ENCODE measurements around the gene SYT8. TPM values are rescaled to one million over a fixed set of nuclear protein-coding genes. Genes with fewer than 3 reads are reported as not detected.

Gene SYT8
- total RNA-seq, 1 donor from 2014 or later = not detected

GRCh38 chr11:1860108-1860507 is 25.3 kb downstream of the SYT8 start:
- DNase-seq = no peak

- no peak for DNase-seq
These were observed 26.9 kb downstream of the SYT8 start for GRCh38 chr11:1861435-1862411.

DNA sequence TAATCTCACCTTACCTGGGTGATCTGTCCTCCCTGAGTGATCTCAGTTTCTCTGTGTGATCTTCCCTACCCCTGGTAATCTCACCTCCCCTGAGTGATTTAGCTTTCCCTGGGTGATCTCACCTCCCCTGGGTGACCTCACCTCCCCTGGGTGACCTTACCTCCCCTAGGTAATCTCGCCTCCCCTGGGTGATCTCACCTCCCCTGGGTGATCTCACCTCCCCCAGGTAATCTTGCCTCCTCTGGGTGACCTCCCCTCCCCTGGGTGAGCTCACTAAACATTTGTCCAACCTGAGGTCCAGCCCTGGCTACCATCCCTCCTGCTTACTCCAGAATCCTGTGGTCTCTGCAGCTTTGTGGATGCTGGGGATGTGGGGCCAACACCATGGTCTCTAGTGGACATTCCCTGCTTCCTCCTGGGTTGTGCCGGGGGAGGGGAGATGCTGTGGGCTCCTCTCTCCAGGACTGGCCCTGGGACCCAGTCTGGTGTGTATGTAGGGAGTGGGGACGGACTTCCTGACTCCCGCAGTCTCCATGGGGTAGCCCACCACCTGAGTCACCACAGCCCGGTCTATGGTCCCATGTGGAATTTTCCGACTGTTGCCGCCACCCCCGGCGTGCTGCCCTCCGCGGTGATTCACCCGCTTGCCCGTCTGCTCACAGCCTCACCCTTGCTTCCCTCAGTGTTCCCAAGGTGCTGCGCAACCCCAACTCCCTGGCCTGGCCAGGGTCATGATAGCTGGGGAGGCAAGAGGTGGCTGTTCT is 28.0 kb downstream of the SYT8 start:
- DNase-seq = no peak

DNA sequence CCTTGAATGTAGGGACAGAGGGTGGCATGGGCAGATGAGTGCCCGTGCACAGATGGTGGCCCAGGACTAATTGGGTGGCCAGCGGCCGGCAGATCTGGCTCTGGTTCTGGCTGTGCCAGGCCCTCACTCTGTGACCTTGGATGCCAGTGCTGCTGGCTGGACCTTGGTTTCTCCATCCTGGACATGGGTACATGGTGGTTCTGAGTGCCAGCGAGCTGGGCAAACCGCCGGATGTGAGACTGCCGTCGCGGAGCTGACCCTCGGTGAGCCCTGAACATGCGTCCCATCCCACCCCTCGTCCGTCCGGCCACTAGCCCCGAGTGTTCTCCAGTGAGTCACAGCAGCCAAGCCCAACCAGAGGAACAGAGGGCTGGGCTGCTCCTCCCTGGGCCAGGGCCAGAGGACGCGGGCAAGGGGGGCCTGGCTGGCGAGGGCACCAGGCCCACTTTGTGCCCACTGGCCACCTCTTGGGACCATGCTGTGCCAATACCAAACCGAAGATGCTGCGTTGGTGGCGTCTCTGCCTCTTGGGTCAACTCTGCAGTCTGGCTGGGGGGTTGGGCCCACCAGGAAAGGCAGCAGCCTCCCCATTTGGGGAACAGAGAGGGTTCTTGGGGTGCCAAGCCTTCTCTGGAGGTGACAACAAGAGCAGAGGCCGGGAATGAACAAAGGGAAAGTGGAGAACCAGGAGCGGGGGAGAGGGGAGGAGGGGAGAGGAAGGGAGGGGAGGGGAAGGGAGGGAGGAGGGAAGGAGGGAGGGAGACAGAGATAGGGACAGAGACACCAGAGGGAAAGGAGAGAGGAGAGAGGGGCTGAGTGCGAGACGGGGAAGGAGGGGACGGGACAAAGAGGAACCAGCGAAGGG is 28.8 kb downstream of the SYT8 start:
- DNase-seq = peak; percentile 20

GRCh38 chr11:1864231-1864630 is 29.4 kb downstream of the SYT8 start:
- DNase-seq = no peak

DNA sequence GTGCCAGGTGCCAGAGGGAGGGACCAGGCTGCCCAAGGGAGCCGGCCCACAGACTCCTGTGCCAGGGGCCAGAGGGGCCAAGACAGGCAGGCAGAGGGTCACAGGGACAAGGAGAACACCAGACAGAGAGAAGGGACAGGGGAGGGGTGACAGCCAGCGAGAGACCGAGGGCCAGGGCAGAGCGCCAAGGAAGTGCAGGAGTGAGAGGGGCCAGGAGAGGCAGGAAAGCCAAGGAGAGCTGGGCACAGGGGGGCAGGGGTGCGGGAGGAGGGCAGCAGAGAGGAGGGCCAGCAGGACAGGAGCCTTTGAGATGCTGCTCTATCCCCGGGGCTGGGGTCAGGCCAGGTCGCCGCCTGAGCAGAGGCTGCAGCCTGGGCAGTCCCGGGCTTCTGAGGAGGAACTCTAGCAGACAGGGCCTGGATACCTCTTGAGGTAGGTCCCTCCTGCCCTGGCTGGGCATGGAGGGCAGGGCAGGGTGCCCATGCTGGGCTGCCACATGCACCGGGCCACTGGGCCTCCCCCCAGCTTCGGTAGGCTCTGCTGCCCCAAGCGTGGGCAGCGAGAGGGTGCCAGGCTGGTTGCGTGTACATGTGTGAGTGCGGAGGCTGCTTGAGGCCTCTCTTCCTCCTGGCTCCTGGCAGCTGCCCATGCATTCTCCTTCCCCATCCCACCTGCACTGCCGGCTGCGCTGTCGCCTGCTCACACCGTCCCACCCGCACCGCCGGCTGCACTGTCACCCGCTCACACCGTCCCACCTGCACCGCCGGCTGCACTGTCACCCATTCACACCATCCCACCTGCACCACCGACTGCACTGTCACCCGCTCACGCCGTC is 30.3 kb downstream of the SYT8 start:
- DNase-seq = no peak

- DNase-seq = no peak
These were observed 31.4 kb downstream of the SYT8 start for GRCh38 chr11:1866226-1866625.

DNA sequence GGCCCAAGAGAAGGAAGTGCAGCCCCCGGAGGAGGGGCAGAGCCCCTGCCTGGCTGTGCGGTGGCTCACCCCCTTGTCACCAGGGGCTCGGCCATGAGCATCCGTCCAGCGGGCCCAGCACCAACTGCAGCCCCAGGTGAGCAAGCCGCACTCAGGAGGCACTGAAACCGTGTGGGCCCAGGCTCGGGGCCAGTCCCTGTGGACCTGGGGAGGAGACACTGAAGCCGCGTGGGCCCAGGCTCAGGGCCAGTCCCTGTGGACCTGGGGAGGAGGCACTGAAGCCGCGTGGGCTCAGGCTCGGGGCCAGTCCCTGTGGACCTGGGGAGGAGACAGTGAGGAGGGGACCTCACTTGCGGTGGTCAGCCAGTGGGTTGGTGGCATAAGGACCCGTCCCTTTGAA is 32.0 kb downstream of the SYT8 start:
- no peak for DNase-seq

- no peak for DNase-seq
These were observed 32.6 kb downstream of the SYT8 start for GRCh38 chr11:1867381-1867780.

DNA sequence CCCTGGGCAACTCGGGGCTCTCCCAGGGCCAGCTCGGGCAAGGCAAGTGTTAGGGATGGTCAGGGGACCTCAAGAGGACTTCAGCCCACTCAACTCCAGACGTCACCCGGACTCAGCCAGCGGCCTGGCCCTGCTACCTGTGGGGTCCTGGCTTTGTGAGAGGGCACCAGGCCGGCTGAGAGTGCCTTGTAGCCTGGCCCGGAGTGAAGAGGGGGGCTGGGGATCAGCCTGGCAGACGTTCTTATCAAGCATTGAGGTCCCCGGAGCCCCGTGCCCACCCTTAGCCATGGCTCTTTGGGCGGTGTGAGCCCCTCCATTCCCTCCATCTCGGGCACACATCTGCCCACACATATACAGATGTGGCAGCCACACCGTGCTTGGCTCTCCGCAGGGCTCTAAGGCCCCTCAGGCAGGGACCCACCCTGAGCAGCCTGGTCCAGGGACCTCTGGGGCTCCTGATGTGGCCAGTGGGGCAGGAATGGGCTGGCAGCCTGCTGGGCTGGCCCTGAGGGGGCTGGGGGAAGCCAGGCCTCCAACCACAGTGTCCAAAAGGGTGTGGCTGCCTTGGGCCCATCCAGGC is 33.4 kb downstream of the SYT8 start:
- no peak for DNase-seq

DNA sequence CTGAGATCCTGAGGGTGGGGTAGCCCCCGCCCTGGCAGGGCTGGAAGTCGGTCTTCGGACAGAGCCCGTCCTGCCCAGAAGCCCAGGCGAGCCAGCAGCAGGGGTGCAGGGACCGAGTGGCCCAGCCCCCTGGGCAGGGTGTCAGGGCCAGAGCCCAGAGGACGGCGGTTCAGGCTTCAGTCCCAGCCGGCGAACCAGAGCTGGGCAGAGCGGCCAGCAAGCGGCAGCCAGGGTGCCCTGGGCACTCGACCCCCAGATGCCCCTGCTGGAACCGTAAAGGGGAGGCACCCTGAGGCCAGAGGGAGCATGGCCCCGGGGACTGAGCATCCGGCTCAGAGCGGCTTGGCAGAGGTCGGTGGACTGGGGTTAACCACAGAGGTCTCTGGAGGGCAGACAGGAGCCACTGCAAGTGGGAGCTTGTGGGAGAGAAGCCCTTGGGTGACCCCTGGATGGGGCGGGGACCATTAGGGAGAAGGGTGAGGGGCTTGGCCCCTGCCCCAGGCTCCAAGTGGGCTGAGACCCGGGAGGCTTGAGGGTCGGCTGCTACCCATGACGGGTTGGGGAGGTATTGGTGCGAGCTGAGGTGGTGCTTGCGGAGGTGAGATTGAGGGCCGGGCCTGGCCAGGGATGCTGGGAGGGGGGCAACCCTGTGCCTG is 34.0 kb downstream of the SYT8 start:
- no peak for DNase-seq

- no peak for DNase-seq
These were observed 34.9 kb downstream of the SYT8 start for GRCh38 chr11:1869427-1870325.

DNA sequence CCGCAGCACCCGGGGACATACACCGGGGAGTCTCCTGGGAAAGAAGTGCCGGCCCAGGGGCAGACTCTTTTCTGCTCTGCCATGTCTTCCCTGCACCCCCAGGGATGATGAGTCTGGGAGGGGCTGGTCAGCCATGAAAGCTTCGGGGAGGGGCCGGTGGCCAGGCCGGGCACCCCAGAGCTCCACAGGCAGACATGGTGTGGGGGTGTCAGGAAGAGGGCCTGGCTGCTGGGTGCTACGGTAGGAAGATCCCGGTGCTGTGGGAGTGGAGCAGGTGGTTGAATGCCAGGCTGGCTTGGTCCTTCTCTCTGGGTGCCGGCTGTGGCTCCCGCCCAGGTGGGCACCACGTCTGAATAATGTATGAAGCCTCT is 35.5 kb downstream of the SYT8 start:
- no peak for DNase-seq

- DNase-seq = no peak
These were observed 36.1 kb downstream of the SYT8 start for GRCh38 chr11:1870721-1871466.

DNA sequence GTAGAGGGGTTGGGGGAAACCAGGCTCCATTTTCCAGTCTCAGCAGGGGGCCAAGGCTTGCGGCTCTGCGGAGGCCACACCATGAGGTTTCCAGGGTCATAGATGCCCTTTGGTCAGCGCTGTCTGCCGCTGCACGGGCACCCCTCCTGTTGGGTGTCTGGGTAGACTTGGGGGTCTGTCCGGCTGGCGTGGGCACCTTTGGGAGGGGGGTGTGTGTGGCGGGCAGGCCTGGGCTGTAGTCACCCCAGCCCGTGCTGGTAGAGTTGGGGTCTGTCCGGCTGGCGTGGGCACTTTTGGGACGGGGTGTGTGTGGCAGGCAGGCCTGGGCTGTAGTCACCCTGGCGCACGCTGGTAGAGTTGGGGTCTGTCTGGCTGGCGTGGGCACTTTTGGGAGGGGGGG is 36.7 kb downstream of the SYT8 start:
- no peak for DNase-seq

GRCh38 chr11:1872267-1872985 is 37.6 kb downstream of the SYT8 start:
- no peak for DNase-seq

GRCh38 chr11:1873048-1873812 is 38.4 kb downstream of the SYT8 start:
- DNase-seq = no peak
